NB4 (cell line): ENCODE measurements around the gene SLC12A7.

ENCODE experiments used
- DNase-seq: peaks from one replicate; pipeline ENCODE4 v3.0.0; 2010; ENCODE audit warnings: low read depth
- H3K4me3 ChIP-seq: one replicate; pipeline ENCODE4 v1.5.1; 2011; ENCODE audit warnings: mild to moderate bottlenecking, low read depth, low read length, moderate library complexity
- CTCF ChIP-seq: IDR thresholded peaks from one replicate; pipeline ENCODE4 v1.5.1; 2012; ENCODE audit warnings: low read depth, low read length
- MYC ChIP-seq: IDR thresholded peaks from 2 replicates; pipeline ENCODE4 v1.6.1; 2011; ENCODE audit warnings: low read depth, low read length
- POLR2A ChIP-seq: IDR thresholded peaks from 2 replicates; pipeline ENCODE4 v1.6.1; 2011; ENCODE audit warnings: mild to moderate bottlenecking; ENCODE audit not compliant: insufficient read length; ENCODE audit errors: extremely low read depth
- TF ChIP-seq, protein P1 (sequence below): IDR thresholded peaks from 2 replicates; pipeline ENCODE4 v1.6.1; 2011; ENCODE audit warnings: low read depth, low read length

The SLC12A7 gene

GRCh38 chr5:1013238-1013947 is 98.5 kb downstream of the SLC12A7 start:
- H3K4me3 ChIP-seq: no peak overlapping the region
- no peak for DNase-seq
- TF ChIP-seq, protein P1, sequence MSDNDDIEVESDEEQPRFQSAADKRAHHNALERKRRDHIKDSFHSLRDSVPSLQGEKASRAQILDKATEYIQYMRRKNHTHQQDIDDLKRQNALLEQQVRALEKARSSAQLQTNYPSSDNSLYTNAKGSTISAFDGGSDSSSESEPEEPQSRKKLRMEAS: no peak
- TF ChIP-seq CTCF (no peak), MYC (no peak), POLR2A (no peak)

- TF ChIP-seq POLR2A (no peak), MYC (no peak), CTCF (no peak)
- TF ChIP-seq, protein P1: no peak
- no peak overlapping the region for H3K4me3 ChIP-seq
- DNase-seq: no peak
Observed at GRCh38 chr5:1012900-1013237, 99.0 kb downstream of the SLC12A7 start.

DNA sequence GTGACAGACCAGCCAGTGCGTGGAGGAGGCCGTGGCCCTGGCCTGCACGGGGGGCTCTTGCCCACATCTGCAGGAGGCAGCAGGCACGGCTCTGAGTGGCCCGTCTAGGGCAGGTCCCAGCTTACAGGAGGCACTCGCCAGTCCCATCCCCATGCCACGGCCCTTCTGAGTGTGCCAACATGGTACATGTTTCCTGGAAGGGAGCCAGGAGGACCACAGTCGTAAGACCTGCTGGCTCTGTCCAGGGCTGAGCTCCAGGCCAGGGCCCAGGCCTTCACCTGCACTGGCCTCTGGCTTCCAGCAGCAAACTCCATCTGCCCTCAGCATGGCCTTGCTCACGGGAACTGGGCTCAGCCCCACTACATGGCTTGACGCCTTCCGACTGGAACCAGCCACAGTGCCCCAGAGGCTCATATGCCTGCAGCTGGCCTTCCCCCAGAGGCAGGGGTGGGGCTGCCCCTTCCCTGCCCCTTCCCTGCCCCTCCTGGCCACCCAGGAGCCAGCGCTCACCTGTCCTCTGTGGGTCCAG is 99.5 kb downstream of the SLC12A7 start:
- DNase-seq: no peak
- H3K4me3 ChIP-seq: no peak overlapping the region
- TF ChIP-seq POLR2A (no peak), MYC (no peak), CTCF (no peak)
- TF ChIP-seq, protein P1: no peak

DNA sequence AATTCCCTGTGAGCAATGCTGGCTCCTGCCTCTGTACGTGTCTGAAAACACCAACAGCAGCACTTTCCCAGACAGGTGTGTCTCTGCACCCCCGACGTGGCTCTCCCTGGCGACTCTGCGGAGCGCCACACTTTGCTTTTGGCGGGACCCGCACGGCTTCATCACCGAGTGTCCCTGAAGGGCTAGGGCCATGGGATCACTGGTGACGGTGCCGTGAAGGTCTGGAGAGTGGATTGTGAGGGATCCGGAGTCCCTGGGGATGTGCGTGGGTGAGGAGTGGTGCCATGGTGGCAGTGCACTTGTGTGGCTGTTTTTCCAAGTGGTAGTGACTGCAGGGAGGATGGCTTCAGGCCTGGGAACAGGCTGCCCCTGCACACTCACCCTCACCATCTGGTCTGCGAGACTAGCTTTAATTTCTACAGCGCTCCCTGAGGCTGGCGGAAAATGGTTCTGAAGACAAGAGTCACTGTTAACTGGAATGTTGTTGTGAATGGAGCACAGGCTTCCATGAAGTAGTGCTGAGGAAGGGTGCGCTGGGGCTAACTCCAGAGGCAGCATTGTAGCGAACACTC is 100.0 kb downstream of the SLC12A7 start:
- DNase-seq: no peak
- TF ChIP-seq, protein P1: no peak
- TF ChIP-seq POLR2A (no peak), CTCF (no peak), MYC (no peak)
- H3K4me3 ChIP-seq: no peak overlapping the region

DNA sequence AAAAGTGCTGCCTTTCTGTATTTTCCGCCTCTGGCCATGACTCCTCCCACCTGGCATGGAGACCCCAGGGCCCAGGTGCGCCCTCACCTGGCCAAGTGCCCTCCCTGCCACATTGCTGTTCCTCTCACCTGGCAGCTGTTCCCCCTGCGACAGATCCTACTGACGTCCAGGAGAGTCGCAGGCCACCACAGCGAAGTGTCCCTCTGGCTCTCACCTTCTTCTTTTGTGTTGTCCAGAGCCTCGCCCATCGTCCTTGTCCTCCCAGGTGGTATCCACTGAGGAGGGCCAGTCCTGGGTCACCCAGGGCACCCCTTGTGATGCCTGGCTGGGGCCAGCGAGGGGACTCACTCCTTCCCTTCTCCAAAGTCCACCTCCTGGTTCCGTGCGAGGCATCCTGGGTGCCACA is 100.6 kb downstream of the SLC12A7 start:
- DNase-seq: peak; percentile 54
- TF ChIP-seq CTCF: peak; percentile 38
- TF ChIP-seq POLR2A: no peak
- TF ChIP-seq MYC: no peak
- TF ChIP-seq, protein P1: peak; percentile 30
- no peak overlapping the region for H3K4me3 ChIP-seq
